Stimulated activated CD4-positive, alpha-beta T cell treated with anti-CD3 and anti-CD28 coated beads, Interleukin-4, amount 100 ng/mL, for 1 hour (primary cell): ENCODE data around the gene NTM.

Experiments
- DNase-seq: peaks from one replicate; pipeline ENCODE4 v3.0.0-alpha.2; 2020

NTM gene

DNA sequence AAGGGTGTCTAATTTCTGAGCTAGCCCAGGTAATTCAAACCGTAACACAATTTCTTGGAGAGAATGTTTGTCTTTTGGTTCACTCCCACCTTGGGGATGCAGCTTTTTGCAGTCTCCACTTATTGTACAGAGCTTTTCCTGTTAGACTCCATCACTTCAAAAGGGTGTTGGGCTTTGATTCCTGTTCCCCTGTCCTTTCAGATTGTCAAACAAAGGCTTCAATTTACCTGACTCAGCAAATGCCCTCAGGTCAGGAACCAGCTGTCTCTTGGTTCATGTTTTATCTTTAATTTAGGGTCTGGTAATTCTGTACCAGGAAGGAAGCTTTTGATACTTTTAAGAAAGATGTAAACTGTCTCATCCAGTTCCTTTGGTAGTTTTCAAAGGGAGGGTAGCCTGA is 880.6 kb downstream of the NTM start:
- DNase-seq = no peak

DNA sequence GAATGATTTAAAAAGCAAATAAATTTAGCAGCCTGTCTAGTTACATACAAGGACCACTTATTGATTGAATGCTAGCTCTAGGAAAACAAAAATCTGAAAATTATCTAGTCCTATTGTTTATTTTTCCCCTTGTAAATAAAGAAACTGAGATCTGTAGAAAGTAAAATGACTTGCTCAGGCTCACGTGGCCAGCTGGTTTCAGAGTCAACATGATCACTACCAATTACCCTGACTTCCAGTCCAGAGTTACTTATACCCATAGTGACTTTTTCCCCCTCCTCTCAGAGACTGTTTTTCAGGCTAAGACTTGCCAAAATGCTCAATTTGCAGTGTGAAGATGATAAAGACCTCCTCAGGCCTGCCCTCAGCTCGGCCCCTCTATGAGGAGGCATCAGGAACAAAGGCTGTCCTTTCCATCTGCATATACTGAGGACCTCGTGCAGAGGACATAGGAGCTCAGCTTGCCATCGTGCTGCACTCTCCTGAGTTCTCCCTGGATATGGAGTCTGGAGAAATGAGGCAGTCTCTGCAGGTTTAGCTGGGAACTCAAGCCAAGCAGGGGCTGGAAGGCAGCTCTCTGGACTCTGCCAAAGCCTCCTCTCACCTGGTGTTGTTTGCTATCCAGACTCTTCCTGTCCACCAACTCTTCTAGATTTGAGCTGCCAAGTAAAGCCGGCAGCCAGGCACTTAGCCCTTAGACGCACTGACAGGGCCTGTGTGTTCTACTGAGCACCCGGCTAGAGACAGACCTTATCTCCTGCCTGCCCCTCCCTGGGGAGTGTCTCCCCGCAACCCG is 883.3 kb downstream of the NTM start:
- no peak for DNase-seq

DNA sequence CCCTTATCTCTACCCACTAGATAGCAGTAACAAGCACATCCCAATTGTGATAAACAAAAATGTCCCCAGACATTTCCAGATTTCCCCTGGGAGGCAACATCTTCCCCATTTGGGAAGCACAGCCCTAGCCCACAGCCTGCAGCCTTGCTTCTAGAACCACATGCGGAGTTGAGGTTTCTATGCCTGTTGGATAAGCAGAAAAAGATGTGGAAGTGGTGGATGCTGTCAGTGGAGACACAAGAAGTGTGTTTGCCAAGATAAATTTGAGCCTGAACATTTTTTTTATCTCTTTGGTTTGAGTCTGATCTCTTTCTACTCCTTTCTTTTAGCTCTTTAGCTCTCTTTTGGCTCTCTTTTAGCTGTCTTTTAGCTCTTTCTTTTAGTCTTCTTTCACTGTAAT is 884.5 kb downstream of the NTM start:
- DNase-seq = no peak

DNA sequence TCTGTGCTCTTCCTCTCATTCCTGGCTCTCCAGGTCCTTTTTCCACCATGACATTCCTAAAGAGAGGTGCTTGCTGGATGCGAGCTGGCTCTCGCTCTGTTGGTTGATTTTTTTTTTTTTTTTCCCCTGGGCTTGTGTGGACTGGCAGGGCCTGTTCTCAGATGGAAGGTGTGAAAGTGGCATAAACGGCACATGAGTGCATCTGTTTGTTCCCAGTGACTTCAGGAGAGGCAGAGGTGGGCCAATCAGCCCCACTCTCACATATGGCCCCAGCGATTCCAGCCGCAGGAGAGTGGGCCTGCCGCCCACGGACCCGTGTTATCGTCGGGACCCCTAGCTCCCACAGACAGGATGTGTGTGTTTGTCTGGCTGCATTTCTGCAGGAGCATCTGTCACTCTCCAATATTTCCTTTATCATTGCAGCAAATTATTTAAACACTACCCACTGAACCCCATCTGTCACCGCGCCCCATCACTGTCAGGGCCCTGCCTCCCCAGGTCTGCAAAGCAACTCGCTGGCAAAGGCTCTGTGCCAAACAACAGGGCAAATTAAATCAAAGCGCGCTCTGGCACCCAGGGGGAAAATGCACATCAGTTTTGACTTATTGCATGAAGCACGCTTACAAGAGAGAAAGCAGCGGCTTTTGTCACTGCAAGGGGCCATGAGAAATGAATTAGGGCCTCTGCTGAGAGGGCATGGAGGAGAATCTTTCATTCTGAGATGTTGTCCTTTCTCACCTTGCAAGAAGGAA is 886.3 kb downstream of the NTM start:
- DNase-seq = no peak

DNA sequence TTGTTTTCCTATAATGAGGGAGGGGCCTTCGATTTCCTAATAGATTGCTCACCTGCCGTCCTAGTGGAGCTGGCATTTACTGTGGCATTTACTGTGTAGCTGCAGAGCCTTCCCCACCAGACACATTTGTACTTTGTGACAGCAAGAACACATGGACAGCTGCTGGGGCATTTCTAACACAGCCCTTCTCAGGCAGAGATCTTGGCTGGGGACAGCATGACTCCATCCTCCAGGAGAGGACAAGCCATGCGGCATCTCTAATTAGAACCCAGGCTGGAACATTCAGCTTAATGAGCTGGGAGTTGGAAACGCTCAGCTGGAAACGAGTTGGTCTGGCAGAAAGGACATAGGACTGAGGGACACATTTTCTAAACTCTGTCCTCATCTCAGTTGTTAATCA is 887.5 kb downstream of the NTM start:
- no peak for DNase-seq

DNA sequence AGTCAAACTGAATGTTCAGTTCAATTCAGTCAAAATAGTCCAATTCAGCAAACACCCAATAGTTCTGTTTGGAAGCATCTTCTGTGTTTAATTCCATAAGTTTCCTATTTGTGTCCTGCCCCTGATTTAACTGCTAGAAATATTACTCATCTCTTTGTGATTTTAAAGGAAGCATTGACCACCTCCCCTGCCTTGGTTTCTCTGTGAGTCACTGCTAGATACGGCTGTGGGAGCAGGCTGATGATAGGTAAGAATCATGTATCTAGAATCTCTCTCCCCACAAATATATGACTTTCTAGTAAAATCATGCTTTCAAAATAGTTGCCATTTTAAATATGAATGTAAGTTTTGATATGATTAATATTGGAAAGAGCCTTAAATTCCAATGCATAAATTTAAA is 888.5 kb downstream of the NTM start:
- DNase-seq = no peak

DNA sequence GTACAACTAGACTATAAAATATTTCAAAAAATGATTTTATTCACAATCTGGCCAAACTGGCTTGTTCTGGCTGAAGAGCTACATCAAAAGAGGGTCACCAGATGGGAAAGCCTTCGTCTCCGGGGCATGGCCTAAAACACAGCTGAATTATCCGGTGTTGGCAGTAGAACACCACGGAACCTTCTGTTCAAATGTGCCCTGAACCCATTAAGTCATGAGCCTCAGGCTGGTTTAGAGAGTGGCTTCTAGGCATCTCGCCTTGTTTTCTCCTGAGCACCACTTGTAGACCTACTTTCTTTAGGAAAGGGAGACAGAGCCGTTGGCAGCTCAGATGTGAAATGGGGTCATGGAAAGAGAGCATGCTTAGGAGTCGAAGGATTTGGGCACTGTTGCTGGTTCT is 890.2 kb downstream of the NTM start:
- no peak for DNase-seq

DNA sequence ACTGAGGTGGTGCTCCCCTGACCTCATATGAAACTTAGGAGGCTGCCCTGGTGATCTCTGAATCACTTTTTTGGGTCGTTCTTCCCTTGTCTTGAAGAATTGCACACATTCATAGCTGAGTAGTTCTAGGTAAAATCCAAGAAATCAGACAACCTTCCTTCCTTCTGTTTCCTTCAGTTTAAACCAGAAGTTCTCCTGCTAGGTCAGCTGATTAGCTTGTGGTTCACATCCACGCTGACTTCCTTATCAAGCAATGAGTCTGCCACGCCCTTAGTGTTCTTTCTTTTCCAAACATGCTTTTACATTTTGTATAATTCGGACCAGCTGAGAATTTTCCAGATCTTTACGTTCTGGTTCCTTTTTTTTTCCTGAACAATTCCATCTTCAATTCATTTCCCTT is 892.8 kb downstream of the NTM start:
- DNase-seq = no peak

DNA sequence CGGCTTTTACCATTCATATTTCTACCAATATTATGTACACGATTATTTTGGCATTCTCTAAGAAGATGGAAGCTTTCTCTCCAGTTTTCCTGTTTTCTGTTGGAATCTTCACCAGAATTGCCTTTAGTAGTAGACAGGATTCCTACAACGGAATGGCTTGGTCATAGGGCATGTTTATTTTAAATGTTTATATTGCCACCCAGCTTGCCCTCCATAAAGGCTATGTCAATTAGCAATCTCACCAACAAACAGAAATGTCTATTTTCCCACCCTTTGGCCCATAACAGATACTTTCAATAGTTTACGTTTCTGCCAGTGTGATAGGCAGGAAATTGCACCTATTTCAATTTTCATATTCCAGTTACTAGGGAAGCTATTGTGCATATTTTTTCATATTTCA is 893.5 kb downstream of the NTM start:
- no peak for DNase-seq

DNA sequence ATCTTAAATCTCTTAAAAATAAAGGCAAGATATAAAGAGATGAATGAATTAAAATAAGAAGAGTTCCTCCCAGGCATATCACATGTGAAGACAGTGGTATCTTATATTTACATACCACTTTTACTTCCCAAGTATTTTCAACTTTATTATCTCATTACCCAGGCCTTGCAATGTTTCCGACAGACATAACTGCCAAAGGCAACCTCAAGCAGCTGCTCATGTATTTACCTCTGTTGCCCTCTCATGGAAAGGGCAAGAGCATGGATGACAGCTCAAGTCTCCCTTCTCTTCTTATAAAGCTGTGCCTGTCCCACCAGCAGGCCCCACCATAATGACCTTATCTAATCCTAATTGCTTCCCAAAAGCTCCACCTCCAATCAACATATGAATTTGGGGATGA is 894.2 kb downstream of the NTM start:
- DNase-seq = no peak

DNA sequence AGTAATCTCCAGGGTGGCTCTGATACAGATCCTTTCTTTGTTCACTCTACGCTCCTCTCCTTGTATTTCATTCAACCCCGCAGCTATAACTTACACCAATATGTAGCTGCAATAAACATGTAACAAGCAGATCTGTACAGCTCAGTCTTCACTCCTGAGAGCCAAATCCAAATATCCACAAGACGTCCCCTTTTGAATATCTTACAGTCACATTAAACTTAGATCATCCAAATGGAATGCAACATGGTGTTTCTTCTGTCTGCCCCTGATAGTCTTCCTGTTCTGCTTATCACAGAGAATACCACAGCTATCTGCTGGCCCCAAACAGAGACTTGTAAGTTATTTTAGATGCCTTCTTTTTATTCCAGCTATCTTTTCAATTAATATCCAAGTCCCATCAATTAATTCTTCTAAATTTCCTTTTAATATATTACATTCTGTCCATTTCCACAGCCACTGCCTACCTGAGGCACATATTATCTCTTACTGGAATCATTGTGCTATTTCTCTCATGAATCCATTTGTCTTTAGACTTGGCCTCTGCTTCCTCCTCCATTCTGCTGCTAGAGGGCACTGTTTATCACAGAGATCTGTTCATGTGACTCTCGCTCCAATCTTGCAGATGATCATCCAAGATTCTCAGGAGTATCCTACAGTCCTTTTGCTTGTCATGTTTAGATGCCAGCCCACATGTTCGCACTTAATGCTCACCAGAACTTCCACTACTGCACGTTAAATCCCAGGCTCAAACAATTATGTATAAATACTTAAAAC is 908.6 kb downstream of the NTM start:
- no peak for DNase-seq

DNA sequence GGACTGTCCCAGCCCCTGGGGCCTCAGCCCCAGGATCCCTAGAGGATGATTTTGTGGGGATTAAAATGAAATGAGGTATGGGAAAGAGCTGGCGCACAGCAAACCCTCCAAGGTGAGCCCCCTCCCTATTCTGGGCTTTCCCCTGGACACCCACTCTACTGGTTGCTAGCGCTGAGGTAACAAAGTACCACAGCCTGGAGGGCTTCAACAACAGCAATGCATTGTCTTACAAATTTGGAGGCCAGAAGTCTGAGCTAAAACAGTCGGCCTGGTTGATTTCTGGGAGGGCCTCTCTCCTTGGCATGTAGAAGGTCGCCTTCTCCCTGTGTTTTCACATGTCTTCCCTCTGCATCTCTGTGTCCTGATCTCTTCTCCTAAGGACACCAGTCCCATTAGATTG is 913.6 kb downstream of the NTM start:
- DNase-seq = no peak

DNA sequence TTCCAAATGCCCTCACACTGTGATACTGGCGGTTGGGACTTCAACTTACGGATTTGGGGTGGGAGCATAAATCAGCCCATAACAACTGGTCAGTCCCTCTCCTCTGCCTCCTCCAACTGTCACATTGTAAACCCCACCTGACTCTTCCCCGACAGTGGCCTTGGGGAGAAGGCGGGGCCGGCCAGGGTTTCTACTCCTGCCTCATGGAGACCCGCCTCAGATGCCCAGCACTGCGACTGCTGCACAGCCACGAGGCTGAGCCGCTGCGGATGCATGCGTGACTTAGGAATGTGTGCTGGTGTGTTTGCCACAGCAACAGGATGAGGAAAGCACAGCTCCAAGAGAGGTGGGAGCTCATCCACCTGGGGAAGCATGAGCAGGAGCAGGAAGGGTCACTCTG is 914.2 kb downstream of the NTM start:
- no peak for DNase-seq

DNA sequence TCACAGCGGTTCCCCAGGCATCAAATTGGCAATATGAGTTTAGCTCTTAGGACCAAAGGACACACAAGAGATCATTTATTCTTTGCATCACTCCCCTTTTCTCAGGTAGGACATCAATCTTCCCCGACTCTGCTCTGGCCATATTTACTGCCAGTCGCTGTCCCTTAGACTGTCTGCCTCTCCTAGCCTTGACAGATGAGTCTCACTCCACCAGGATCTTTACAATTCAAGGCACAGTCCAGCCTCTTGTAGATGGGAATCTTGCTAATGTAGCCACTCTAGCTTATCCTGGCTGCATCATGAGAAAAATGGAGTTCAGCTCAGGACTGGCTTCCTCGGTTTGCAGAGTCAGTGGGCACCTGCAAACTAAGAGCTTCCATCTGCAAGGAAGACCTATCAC is 915.2 kb downstream of the NTM start:
- no peak for DNase-seq

DNA sequence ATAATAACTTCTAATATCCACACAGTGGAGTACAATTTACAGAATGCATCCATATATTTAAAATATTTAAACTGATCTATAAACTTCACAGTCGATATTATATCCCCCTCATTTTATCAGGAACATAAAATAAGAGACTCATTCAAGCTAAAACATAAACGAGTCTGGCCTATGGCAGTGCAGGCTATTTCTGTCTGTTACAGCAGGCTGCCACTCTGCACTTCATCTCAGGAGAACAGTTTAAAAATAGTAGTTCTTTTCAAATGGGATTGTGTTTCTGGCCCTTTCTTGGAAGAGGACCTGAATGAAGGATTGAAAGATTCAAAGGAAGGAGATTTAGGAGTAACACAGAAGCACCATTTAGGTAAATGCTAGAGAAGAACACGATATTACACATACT is 915.7 kb downstream of the NTM start:
- DNase-seq = no peak

DNA sequence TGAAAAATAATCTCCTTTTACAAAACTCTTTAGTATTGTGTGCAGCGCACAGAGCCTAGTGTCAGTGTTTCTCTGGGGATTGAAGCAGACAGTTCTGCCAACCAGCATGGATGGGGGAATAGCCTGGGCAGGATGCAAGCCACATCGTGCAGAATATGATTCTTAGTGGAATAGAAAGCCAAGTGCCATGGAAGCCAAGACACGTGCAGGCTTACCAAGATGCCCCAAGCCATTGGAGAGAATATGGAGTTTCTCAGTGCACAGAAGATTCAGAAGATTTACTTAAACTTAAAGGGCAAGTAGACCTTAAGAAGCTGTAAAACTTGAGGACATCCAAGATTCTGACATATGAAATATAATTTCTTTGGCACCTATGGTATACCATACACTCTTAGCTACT is 917.6 kb downstream of the NTM start:
- DNase-seq = no peak

DNA sequence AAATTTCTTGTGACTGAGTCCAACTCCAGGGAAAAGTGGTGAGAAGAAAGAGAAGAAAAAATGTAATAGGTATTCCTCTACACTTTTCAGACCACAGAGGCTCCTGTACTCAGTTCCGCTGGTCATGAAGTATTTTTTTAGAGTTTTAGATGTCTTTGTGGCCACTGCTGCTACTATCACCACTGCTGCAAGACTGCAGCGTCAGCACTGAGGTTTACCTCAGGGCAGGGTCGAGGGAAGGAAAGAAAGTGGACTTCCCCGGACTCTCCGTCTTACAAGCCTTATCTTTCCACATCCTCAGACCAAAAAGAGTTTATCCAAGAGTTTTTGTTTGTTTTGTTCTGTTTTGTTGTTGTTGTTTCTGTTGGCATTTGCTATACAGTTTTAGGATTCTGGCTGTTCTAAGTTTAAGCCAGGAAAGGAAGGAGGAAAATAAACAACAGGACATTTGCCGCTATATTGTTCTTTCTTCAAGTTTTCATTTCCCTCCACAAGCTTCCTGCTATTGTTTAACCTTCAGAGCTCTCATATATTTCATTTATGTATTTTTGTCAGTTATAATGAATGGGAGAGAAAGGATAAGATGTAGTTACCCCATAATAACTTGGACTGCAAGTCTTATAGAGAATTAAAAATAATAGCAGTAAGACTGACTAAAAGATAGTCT is 919.3 kb downstream of the NTM start:
- no peak for DNase-seq

DNA sequence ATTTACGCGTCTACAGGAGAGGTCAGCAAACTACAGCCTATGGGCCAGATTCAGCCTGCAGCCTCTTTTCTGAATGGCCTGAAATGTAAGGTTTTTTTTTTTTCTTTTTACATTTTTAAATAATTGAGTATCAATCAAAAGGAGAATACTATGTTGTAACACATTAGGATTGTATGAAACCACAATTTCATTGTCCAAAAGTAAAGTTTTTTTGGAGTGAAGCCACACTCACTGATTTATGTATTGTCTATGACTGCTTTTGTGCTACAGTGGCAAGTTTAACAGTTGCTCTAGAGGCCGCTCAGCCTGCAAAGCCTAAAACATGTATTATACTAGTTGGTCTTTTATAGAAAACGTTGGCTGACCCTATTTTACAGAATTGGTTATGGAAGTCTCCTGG is 923.2 kb downstream of the NTM start:
- DNase-seq = no peak

DNA sequence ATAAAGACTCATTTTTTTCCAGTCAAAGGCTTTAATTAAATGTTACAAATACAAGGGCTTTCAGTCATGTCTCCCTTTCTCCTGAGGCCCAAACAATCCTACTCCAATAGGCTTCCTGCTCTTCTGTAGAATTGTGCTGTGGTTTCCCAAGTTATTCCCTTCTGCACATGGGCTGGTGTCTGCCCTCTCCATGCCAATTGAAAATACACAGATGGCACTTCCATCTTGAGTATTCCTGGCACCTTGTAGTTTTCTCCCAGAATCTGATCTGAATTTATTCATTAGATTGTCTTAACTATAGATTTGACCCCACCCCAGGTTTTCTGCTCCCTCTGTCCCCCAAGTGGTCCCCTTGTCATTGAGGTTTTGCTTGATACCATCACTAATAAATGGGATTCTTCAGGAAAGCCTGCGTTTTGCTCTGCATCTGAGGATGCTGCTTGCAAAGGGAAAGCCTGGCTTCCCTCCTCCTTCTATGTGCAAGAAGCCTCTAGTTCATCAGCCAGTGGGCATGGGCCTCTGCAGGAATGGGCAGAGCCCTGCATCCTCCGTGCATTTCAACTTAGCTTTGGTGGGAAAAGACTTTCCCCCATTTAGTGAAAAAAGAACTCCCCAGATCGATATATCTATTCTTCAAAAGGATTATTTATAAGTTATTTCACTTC is 926.7 kb downstream of the NTM start:
- DNase-seq = no peak

DNA sequence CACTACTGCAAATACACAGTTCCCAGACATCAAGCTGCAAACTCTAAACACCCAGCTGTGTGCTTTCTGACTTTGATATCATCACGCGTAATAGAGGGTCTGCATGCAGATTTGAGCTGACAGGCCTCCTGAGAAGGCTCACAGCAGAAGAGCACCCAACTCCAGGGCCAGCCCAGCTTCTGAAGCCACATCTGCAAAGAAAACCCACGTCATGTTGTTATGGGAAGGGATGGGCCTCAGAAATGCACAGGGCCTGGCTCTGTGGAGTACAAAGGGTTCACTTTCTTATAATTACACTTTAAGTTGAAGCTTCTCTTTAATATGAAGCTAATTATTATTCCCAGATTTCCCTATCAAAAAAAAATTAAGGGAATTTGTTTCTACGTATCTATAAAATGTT is 927.9 kb downstream of the NTM start:
- DNase-seq = no peak

DNA sequence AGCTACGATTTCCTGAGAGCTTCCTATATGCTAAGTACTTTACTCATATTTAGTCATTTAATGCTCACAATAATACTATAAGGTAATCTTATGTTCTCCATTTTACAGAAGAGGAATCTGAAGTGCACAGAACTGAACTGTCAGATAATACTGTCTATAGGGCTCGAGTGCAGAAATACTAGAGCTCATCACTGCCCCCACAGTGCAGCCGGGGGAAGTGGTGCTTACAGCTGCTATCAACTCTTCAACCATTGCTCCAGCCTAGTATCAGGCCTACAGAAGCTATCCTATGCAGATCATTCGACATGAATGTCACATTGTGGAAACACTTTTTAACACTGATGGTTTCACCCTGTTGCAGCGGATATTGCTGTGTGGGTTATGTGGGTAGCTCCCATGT is 929.9 kb downstream of the NTM start:
- no peak for DNase-seq

DNA sequence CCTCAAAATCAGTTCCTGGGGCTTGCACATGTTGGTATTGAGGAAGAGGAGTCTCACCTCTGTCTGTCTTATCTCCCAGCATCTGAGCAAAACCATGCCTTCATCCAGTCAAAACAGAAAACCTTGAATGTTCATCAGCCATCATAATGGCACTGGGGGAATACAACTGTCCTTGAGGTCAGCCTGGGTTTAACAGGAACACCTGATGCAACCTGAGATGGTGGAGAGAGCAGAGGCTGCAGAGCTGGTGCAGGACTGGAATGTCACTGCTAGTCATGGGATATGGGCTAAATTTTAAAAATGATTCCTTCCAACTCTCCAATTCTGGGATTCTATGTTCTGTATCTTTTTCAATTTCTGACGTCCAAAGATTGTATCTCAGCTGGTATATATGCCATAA is 931.0 kb downstream of the NTM start:
- no peak for DNase-seq

DNA sequence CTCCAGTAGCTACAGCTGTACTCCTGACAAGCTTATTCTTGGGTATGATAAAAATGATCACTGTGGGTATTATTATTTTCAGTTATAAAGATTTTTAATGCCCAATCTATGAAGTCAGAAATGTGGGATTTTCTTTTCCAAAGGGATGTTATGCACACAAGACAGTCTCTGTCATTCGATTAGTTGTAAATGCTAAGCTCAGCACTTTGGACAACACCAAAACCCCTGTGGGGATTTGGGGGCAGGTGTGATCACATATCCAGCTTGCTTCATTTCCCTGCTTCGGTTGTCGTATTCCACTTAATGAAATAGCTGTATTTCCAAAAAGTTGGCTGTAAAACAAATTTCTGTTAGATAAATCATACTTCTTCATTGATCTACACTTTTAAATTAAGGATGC is 931.5 kb downstream of the NTM start:
- DNase-seq = no peak
